ENCODE measurements around the gene ERV3-1. TPM values are rescaled to one million over a fixed set of nuclear protein-coding genes. Genes with fewer than 3 reads are reported as not detected.

Gene ERV3-1
- total and polyA plus RNA-seq, 9 of the 15 experiments (the other 6 are each of a cell fraction or from before 2014, with no cell fraction given), result 10.2 to 30.0 (median 22.0) TPM

GRCh38 chr7:64992971-64993370 lies 13.5 kb downstream of the ERV3-1 start:
- H3K9me1 ChIP-seq (ENCODE audit: control insufficient read depth, insufficient read depth, low read length), result no peaks in the 10 kb centered on the region
- BruUV-seq (replicated peaks), result no TSS peak
- no peak overlapping the region for H3K27ac ChIP-seq (ENCODE audit: extremely low read depth, low read depth, low read length)
- WGBS (ENCODE audit: insufficient coverage, low coverage, missing lambda C conversion rate), result 89% methylated on average over 5 of the region's 5 CpGs
- DNase-seq (ENCODE audit: extremely low read depth in 1 of 4, low spot score in 3 of 4) (no peak), ATAC-seq (no peak), FAIRE-seq (no peak)
- ChIA-PET POLR2A (no interaction called here), CTCF (ENCODE audit: low intra/inter-chr PET ratio) (no interaction called here)
- intact Hi-C loops (cut with micrococcal nuclease), result no loop called here
- H3K4me2 ChIP-seq (ENCODE audit: insufficient read depth, low read length), result no peak overlapping the region
- H3K36me3 ChIP-seq (ENCODE audit: control insufficient read depth, insufficient read depth, low read length), result peaks cover 24% of the 10 kb centered on the region
- TF ChIP-seq MTA2 (IDR thresholded peaks at IDR 0.05; ENCODE audit: low read depth) (no peak), CREM (IDR thresholded peaks at IDR 0.05; ENCODE audit: low read depth) (no peak), FUS (optimal IDR thresholded peaks at IDR 0.05; ENCODE audit: low read depth, low read length) (no peak), MAZ (CRISPR knock-in tag; conservative IDR thresholded peaks at IDR 0.05 in 1 of 2, IDR thresholded peaks at IDR 0.05 in 1 of 2) (no peak), ZNF75A (CRISPR knock-in tag; IDR thresholded peaks at IDR 0.05) (no peak), RHOXF2B (CRISPR knock-in tag; conservative IDR thresholded peaks at IDR 0.05) (no peak), BCL6 (CRISPR knock-in tag; IDR thresholded peaks at IDR 0.05) (no peak), TCFL5 (CRISPR knock-in tag; conservative IDR thresholded peaks at IDR 0.05) (no peak), CBFB (CRISPR knock-in tag; IDR thresholded peaks at IDR 0.05) (no peak), ZNF324 (CRISPR knock-in tag; IDR thresholded peaks at IDR 0.05) (no peak), TCF7 (IDR thresholded peaks at IDR 0.05; ENCODE audit: borderline replicate concordance) (no peak)
- TF ChIP-seq, protein P1, sequence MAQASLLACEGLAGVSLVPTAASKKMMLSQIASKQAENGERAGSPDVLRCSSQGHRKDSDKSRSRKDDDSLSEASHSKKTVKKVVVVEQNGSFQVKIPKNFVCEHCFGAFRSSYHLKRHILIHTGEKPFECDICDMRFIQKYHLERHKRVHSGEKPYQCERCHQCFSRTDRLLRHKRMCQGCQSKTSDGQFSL (CRISPR knock-in tag; IDR thresholded peaks at IDR 0.05), result no peak
- TF ChIP-seq, protein P1 (tag; IDR thresholded peaks at IDR 0.05), result no peak
- TF ChIP-seq, protein P2, sequence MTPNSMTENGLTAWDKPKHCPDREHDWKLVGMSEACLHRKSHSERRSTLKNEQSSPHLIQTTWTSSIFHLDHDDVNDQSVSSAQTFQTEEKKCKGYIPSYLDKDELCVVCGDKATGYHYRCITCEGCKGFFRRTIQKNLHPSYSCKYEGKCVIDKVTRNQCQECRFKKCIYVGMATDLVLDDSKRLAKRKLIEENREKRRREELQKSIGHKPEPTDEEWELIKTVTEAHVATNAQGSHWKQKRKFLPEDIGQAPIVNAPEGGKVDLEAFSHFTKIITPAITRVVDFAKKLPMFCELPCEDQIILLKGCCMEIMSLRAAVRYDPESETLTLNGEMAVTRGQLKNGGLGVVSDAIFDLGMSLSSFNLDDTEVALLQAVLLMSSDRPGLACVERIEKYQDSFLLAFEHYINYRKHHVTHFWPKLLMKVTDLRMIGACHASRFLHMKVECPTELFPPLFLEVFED (CRISPR knock-in tag; conservative IDR thresholded peaks at IDR 0.05), result no peak
- no peak overlapping the region for H3K4me3 ChIP-seq
- in situ Hi-C loops (cut with MboI), result no loop called here
- no peak overlapping the region for H2AFZ ChIP-seq (ENCODE audit: low read depth, low read length)
- H3K27me3 ChIP-seq (ENCODE audit: control insufficient read depth in 2 of 2, insufficient read depth in 2 of 2, low read length in 2 of 2), result no peaks in the 10 kb centered on the region
- H3K9me3 ChIP-seq (replicated peaks; ENCODE audit: control insufficient read depth, insufficient read depth, low read depth, low read length), result peaks cover 68% of the 10 kb centered on the region
- no peaks in the 10 kb centered on the region for H3K4me1 ChIP-seq (replicated peaks in 1 of 2; ENCODE audit: control insufficient read depth in 2 of 2, insufficient read depth in 2 of 2, low read length in 2 of 2)
- H3K9ac ChIP-seq (ENCODE audit: insufficient read depth in 1 of 2, low read depth in 2 of 2, low read length in 2 of 2), result no peak overlapping the region
- H3K79me2 ChIP-seq (ENCODE audit: control insufficient read depth, insufficient read depth, low read length), result peaks cover 13% of the 10 kb centered on the region
- H4K20me1 ChIP-seq (replicated peaks; ENCODE audit: control insufficient read depth, insufficient read depth, low read length), result no peaks in the 10 kb centered on the region

All from K562 (cell line).